Measurements from ENCODE around the gene HID1.

DNA sequence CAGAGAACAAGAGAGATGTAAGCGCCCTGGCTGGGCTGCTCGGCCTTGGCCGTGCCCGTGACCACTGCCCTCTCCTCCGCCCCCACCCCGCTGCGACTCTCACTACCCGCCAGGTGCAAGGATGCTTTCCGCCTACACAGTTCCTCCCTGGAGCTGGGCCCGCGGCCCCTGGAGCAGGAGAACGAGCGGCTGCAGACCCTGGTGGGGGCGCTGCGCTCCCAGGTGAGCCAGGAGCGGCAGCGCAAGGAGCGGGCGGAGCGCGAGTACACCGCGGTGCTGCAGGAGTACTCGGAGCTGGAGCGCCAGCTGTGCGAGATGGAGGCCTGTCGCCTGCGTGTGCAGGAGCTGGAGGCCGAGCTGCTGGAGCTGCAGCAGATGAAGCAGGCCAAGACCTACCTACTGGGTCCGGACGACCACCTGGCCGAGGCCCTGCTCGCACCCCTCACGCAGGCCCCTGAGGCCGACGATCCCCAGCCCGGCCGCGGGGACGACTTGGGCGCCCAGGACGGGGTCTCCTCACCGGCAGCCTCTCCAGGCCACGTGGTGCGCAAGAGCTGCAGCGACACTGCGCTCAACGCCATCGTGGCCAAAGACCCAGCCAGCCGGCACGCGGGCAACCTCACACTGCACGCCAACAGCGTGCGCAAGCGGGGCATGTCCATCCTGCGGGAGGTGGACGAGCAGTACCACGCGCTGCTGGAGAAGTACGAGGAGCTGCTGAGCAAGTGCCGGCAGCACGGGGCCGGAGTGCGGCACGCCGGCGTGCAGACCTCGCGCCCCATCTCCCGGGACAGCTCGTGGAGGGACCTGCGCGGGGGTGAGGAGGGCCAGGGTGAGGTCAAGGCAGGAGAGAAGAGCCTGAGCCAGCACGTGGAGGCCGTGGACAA lies 30.8 kb upstream of the HID1 start:
- TF ChIP-seq, protein P1, sequence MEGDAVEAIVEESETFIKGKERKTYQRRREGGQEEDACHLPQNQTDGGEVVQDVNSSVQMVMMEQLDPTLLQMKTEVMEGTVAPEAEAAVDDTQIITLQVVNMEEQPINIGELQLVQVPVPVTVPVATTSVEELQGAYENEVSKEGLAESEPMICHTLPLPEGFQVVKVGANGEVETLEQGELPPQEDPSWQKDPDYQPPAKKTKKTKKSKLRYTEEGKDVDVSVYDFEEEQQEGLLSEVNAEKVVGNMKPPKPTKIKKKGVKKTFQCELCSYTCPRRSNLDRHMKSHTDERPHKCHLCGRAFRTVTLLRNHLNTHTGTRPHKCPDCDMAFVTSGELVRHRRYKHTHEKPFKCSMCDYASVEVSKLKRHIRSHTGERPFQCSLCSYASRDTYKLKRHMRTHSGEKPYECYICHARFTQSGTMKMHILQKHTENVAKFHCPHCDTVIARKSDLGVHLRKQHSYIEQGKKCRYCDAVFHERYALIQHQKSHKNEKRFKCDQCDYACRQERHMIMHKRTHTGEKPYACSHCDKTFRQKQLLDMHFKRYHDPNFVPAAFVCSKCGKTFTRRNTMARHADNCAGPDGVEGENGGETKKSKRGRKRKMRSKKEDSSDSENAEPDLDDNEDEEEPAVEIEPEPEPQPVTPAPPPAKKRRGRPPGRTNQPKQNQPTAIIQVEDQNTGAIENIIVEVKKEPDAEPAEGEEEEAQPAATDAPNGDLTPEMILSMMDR (conservative IDR thresholded peaks at IDR 0.05; ENCODE audit: low read depth in 2 of 2), result peak; percentile 49 to 78
- TF ChIP-seq ZNF114 (CRISPR knock-in tag; IDR thresholded peaks at IDR 0.05) (no peak), POLR2AphosphoS5 (IDR thresholded peaks at IDR 0.05; ENCODE audit: low read depth) (no peak; the same call in 1 of the 2 replicates), EZH2 (IDR thresholded peaks at IDR 0.05; ENCODE audit: low read depth, unreplicated experiment) (no peak), EZH2phosphoT487 (IDR thresholded peaks at IDR 0.05; ENCODE audit: unreplicated experiment) (no peak), CREB1 (CRISPR knock-in tag; IDR thresholded peaks at IDR 0.05; ENCODE audit: low read depth) (no peak), STAT1 (IDR thresholded peaks at IDR 0.05; ENCODE audit: unreplicated experiment) (no peak)
- TF ChIP-seq, protein P2, sequence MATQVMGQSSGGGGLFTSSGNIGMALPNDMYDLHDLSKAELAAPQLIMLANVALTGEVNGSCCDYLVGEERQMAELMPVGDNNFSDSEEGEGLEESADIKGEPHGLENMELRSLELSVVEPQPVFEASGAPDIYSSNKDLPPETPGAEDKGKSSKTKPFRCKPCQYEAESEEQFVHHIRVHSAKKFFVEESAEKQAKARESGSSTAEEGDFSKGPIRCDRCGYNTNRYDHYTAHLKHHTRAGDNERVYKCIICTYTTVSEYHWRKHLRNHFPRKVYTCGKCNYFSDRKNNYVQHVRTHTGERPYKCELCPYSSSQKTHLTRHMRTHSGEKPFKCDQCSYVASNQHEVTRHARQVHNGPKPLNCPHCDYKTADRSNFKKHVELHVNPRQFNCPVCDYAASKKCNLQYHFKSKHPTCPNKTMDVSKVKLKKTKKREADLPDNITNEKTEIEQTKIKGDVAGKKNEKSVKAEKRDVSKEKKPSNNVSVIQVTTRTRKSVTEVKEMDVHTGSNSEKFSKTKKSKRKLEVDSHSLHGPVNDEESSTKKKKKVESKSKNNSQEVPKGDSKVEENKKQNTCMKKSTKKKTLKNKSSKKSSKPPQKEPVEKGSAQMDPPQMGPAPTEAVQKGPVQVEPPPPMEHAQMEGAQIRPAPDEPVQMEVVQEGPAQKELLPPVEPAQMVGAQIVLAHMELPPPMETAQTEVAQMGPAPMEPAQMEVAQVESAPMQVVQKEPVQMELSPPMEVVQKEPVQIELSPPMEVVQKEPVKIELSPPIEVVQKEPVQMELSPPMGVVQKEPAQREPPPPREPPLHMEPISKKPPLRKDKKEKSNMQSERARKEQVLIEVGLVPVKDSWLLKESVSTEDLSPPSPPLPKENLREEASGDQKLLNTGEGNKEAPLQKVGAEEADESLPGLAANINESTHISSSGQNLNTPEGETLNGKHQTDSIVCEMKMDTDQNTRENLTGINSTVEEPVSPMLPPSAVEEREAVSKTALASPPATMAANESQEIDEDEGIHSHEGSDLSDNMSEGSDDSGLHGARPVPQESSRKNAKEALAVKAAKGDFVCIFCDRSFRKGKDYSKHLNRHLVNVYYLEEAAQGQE (IDR thresholded peaks at IDR 0.05; ENCODE audit: unreplicated experiment), result no peak

Data from GM23338 (cell line).